NCI-H2171 (cell line): Measurements from ENCODE around the gene ATP5PF.
"Not testable (repeated sequence)": the region's sequence is repeated elsewhere in the genome, so short reads cannot be mapped to it uniquely, and the experiment has no call there.

Experiments used
- DNase-seq: peaks from one replicate; lab custom pipeline; 2025; lab: John Stamatoyannopoulos, UW

ATP5PF gene, protein sequence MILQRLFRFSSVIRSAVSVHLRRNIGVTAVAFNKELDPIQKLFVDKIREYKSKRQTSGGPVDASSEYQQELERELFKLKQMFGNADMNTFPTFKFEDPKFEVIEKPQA

GRCh38 chr21:25734904-25735645 is at the start of gene ATP5PF, which contains the start of gene GABPA:
TSS of gene ATP5PF (minus strand) at chr21:25734904. CDS start at chr21:25729794, 5,110 bp downstream.
TSS of gene GABPA (plus strand) at chr21:25734972. CDS start at chr21:25741599, 6,627 bp downstream.
- DNase-seq: peak; percentile 96

GRCh38 chr21:25778126-25778875 is 43.6 kb upstream of the ATP5PF start:
- not testable (repeated sequence) for DNase-seq

DNA sequence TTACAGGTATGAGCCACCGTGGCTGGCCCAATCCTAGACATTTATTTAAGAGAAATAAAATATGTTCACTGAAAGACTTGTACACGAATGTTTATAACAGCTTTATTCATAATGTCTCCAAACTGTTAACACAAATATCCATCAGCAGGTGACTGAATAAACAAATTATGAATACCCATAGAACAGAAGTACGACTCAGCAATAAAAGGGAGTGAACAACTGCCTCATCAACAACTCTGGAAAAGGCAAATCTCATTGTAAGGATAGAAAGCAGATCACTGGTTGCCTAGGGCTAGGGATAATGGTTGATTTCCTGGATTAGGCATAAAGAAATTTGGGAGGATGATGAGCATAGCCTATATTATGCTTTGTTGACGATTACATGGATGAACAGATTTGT is 41.7 kb upstream of the ATP5PF start:
- no peak for DNase-seq

GRCh38 chr21:25772686-25773085 is 38.0 kb upstream of the ATP5PF start:
- no peak for DNase-seq

- DNase-seq: no peak
Observed at GRCh38 chr21:25767921-25768320, 33.2 kb upstream of the ATP5PF start.

- no peak for DNase-seq
Observed at GRCh38 chr21:25764065-25764464, 29.4 kb upstream of the ATP5PF start.

DNA sequence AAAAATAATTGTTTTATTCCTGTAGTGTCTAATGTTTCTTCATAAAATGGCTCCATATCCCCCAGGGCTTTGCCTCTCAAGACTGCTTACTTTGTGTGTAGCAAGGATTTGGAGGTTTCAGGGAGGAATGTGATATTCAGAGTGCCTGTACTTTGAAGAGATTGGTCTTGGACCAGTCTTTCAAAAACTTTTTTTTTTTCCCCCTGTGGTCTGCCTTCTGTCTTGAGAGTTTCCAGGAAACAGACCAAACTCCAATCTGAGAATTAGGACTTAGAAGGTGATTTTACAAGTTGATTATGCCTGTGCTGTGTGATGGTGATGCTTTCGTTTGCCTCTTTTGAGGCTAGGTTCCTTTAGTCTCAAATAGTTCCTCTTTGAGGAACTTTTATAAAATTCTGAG is 26.0 kb upstream of the ATP5PF start:
- no peak for DNase-seq

DNA sequence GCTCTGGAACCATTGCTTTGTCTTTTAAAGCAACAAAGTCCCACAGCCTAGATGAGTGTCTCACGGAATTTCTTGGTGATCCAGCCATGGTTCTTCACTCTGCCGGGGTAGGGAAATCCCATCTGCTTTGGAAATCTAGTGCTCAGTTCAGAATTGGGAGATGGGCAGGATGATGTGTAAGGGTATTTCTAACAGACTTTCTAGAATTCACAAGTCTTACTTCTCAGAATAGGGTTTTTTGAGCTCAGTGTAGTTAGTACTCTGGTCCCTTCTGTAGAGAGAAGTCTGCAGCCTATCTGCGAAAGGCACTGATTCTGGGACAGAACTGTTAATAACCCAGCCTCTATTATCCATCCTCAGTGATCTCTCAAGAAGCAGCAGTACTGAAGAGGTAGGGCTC is 25.4 kb upstream of the ATP5PF start:
- DNase-seq: no peak

- DNase-seq: no peak
Observed at GRCh38 chr21:25759573-25759972, 24.9 kb upstream of the ATP5PF start.

DNA sequence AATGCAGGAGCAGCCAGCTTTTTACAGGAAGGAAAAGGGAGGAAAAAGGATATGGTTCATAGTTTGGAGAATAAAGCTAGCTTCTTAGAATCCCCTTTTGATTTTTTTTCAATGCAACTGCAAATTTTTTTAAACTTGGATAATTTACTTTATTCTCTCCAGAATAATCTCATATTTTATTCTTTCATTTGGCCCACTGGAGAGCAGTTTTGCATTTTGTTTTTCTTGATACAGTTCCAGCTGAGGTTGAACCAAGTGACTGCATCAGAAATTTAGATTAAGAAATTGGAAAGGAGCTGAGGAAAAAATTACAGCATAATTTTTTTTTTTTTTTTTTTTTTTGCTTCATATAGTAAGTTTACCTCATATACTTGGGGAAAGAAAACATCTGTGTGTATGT is 22.8 kb upstream of the ATP5PF start:
- no peak for DNase-seq

DNA sequence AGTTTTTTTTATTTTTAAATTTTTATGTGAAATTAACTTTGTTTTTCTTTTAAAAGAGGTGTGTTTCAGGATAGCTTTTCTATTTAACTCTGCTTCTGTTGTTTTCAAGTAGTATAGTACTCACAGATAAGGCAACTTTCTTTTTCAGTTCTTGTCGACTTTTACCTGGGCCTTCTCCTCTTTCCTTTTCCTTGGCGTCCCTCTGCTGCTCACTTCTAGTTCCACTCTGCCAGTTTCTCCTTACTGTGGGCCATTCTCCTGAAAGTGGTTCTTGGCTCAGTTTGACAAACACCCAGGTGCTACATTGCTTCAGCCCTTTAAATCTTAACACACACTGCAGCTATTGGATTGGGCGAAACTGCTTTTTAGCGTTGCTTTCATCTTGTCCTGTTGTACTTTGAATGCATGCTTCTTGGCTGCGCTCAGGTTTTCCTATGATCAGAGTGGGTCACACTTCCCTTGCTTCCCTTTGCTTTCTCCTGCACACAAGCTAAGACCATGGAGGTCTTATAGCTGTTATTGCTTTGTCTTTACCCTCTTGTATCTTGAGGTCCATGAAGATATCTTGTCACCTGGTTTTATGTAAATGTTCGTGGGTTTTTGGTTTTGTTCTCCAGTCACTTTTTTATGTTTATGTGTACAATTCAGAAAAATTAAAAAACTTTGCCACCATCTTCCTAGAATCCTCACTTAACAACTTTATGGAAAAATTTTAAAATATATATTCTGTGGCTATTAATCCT is 21.7 kb upstream of the ATP5PF start:
- no peak for DNase-seq

GRCh38 chr21:25752416-25752815 is 17.7 kb upstream of the ATP5PF start:
- DNase-seq: no peak

DNA sequence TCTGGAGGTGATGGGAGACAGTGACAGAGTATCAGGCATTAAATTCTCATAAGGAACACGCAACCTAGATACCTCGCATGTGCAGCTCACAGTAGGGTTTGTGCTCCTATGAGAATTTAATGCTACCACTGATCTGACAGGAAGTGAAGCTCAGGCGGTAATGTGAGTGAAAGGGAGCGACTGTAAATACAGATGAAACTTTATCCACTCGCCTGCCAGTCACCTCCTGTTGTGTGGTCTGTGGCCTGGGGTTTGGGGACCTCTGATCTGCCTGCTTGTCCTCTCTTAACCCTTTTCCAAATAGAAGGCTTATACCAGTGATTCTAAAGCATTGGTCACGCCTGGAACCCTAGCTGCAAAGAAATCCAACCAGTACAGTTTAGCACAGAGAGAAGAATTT is 15.4 kb upstream of the ATP5PF start:
- DNase-seq: no peak

GRCh38 chr21:25744854-25745253 is 10.2 kb upstream of the ATP5PF start:
- no peak for DNase-seq

DNA sequence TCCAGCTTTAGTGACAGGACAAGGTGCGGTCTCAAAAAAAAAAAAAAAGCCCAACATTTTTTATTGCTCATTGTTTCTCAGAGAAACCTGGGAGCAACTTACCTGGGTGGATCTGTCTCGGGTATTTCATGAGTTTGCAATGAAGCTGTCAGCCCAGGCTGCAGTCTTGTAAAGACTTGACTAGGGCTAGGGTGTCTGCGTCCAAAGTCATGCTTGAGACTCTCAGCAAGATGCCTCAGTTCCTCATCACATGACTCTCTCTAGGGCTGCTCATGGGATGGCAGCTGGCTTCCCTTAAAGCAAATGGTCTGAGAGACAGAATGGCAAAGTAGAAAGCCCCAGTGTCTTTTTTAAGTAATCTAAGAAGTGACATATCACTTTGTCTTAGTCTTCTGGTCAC is 8.2 kb upstream of the ATP5PF start:
- DNase-seq: no peak

DNA sequence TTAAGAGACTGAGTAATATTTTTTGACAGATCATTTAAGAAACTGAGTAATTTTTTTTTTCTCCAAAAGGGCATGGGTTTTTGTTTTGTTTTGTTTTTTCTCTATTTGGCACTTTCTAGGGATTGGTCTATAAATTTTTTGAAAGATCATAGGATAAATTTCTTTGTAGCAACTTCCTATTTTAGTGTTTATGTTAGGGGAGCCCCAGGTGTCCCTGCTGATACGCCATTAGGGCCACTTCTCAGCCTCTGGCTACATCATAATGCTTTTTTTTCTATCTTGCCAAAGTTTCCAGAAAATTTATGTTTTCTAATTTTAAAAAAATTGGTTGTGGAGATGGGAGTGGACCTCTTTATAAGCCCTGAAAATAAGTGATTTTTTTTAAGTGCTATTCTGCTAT is 2.7 kb upstream of the ATP5PF start:
- DNase-seq: no peak

DNA sequence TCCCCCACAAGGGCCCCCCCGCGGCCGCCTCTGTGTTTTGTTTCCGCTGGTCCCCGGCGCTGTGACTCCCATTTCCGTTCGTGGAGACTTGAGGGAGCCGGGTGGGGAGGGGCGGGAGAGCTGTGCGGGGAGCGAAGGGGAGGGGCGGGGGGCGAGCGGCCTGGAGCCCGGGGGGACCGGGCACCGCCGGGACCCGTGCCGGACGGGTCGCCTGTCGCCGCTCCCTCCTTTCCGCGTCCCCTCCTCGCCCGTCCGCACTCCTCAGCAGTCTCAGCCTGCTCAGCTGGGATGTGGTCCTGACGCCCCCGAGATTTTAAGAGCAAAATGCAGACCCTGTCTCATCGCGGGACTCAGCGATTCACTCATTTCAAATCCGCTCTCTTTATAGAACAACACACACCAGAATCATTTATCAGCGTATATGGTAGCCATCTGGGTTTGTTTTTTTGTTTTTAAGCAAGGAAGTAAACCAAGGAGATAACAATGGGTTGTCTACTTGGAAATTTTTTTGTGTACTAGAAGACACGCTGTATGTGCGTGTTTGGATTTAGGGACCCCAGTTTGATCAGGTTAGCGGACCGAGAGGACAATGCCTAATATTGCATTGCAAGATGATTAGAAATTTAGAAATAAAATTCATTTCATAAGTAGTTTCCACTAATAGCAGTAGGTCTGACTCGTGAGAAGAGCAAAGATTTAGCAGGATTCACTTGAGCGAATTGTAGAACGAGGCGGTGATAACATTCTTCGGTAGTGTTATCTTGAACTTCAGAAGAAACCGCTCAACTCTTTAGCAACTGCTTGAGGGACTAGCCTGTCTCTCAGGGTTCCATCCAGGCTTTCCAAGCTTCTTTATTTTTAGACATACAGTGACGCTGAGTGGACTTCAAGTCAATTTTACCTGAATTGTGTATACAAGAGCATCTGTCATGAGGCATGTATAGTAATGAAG is 1.2 kb upstream of the ATP5PF start:
- peak; percentile 89 for DNase-seq

DNA sequence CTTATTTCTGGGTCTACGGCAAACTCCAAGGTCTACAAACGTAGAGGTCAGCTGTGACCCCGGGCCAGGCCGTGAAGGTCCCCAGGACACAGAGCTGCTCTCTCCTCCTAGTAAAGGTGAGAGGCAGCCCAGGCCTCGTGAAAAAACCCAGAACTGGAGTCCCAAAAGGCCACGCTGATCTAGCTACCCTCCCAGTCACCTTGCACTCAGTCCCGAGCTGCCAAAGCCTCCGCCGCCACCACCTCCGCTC is 125 bp downstream of the ATP5PF start:
- no peak for DNase-seq

GRCh38 chr21:25733859-25734653 is 648 bp downstream of the ATP5PF start:
- no peak for DNase-seq

DNA sequence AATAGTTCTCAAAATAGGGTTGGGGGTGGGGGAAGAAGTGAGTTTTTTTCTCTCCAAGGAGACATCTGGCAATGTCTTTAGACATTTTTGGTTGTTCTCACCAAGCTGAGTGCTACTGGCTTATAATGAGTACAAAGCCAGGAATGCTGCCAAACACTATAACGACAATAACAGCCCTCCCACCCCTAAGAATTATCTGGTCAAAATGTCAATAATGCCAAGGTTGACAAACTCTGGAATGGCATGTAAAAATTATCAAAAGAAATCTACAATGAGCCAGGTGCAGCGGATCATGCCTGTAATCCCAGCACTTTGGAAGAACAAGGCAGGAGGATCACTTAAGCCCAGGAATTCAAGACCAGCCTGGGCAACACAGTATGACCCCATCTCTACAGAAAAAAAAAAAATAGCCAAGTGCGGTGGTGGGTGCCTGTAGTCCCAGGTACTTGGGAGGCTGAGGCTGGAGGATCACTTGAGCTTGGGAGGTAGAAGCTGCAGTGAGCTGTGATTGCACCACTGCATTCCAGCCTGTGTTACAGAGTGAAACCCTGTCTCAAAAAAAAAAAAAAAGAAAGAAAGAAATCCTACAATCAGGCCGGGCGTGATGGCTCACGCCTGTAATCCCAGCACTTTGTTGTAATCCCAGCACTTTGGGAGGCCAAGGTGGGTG is 2.5 kb downstream of the ATP5PF start:
- no peak for DNase-seq
